ENCODE results near the gene MOGAT2. TPM values are rescaled to one million over a fixed set of nuclear protein-coding genes. Genes with fewer than 3 reads are reported as not detected.

The MOGAT2 gene
- not detected for total RNA-seq
- not detected for polyA plus RNA-seq (ENCODE audit: insufficient read length in 6 of 6)
- long read RNA-seq, donor 1, partial matches to known transcripts = 0 of 1 reads
- long read RNA-seq, donor 1, other reads (novel, unspliced or antisense) = 0 of 1 reads
- long read RNA-seq, donor 2, partial matches to known transcripts = 0 of 1 reads
- long read RNA-seq, donor 2, other reads (novel, unspliced or antisense) = 0 of 1 reads
- long read RNA-seq, donor 3 = 0 reads
- long read RNA-seq, donor 4 = 0 reads
- long read RNA-seq, donor 5 = 0 reads
- long read RNA-seq, donor 6 = 0 reads
- long read RNA-seq, donor 7 = 0 reads
- long read RNA-seq, donor 8 = 0 reads
- long read RNA-seq, donor 9 = 0 reads
- long read RNA-seq, donor 10 = 0 reads
- long read RNA-seq, donor 11 = 0 reads
- long read RNA-seq, donor 12 = 0 reads

GRCh38 chr11:75717608-75718418 lies at the start of gene MOGAT2:
Gene MOGAT2, plus strand, starts transcription at chr11:75717838. Its CDS starts 51 bp downstream, at chr11:75717889.
- no peaks in the 10 kb centered on the region for H3K36me3 ChIP-seq
- TF ChIP-seq, protein P1, sequence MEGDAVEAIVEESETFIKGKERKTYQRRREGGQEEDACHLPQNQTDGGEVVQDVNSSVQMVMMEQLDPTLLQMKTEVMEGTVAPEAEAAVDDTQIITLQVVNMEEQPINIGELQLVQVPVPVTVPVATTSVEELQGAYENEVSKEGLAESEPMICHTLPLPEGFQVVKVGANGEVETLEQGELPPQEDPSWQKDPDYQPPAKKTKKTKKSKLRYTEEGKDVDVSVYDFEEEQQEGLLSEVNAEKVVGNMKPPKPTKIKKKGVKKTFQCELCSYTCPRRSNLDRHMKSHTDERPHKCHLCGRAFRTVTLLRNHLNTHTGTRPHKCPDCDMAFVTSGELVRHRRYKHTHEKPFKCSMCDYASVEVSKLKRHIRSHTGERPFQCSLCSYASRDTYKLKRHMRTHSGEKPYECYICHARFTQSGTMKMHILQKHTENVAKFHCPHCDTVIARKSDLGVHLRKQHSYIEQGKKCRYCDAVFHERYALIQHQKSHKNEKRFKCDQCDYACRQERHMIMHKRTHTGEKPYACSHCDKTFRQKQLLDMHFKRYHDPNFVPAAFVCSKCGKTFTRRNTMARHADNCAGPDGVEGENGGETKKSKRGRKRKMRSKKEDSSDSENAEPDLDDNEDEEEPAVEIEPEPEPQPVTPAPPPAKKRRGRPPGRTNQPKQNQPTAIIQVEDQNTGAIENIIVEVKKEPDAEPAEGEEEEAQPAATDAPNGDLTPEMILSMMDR (IDR thresholded peaks at IDR 0.05) = no peak
- peak in 1 of 4 donors; percentile 50 for DNase-seq
- no peaks in the 10 kb centered on the region for H3K9me3 ChIP-seq
- no peak for ATAC-seq
- H3K4me3 ChIP-seq = no peak within 1 kb of the TSS
- H3K27ac ChIP-seq = no peak within 1 kb of the TSS
- no peaks in the 10 kb centered on the region for H3K4me1 ChIP-seq
- intact Hi-C loops (cut with DNase I) = no loop called here
- no peaks in the 10 kb centered on the region for H3K27me3 ChIP-seq

DNA sequence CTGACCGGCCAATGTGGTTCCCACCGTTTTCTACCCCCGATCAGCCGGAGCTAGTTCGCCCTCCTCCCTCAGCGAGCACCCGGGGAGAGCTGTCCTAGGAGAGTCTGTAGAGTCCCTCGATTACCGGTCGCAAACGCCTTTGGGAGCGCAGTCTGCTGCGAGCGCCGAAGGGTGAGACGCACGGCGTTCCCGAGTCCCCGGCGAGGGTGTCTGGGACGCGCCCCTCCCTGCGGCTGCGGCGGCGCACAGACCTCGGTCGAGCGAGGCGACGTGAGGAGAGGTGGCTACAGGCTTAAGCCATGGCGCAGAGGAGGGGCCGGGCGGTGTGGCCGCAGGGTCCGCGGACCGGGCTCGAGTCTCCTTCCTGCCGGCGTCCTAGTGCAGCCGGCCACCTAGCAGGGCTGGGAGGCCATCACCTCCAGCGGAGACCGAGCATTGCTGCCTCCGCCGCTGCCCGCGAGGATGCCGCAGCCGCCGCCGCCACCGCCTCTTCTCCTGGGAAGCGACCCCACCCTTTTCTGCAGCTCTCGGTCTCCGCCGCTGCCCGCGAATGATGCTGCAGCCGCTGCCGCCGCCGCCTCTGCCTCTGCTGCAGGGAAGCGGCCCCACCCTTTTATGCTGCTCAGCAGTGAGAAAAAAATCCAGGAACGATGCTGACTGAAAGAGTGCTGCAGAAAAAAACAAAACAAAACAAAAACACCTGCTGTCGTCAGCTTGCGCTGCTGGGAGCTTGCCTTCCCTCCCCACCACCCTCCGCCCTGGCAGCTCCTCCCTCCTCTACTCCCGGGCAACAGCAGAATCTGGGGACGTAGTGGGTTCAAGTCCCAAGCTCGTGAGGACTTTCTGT lies 49.0 kb upstream of the MOGAT2 start, which contains the start of gene MAP6:
TSS of gene MAP6 (minus strand) at position 588 of the 847 bp plus-strand sequence. CDS start 669 bp downstream, outside the sequence.
- H3K4me1 ChIP-seq = peaks cover 10 to 26% of the 10 kb centered on the region in 2 donors
- no peaks in the 10 kb centered on the region for H3K9me3 ChIP-seq
- H3K36me3 ChIP-seq = no peaks in the 10 kb centered on the region
- H3K4me3 ChIP-seq = peak within 1 kb of the TSS; percentile 40 to 44
- DNase-seq = peak in 3 of 4 donors; percentile 14 to 81 (median 17)
- peak; percentile 38 for ATAC-seq
- intact Hi-C loops (cut with DNase I) = no loop called here
- TF ChIP-seq, protein P1 (IDR thresholded peaks at IDR 0.05) = no peak
- H3K27me3 ChIP-seq = peaks cover 31 to 86% of the 10 kb centered on the region in 2 donors
- H3K27ac ChIP-seq = no peak within 1 kb of the TSS

DNA sequence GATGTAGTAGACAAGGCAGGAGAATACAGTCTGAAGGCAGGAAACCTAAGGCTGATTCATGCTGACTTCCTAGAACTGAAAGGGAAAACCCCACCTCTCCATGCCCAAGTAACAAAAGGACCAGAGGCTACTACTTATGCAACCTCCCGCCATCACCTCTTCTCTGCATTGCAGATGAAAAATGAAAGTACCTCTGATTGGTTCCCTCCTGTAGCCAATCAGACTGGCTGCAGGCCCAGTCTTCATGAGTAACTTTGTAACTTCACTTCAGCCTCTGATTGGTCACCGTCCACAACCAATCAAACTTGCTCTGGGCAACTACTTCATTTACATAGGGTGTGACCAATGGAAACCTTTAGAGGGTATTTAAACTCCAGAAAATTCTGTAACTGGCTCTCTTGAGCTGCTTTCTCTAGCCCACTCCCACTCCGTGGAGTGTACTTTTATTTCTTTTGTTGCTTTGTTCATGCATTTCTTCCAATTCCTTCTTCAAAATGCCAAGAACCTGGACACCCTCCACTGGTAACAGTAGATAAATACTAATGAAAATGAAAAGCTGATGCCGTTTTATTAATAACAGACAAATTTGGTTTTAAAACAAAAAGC lies 43.6 kb upstream of the MOGAT2 start:
- TF ChIP-seq, protein P1 (IDR thresholded peaks at IDR 0.05) = no peak
- Histone ChIP-seq H3K27ac (no peak overlapping the region), H3K36me3 (no peaks in the 10 kb centered on the region), H3K4me3 (no peak overlapping the region), H3K27me3 (peaks cover 20 to 45% of the 10 kb centered on the region in 2 donors), H3K9me3 (no peaks in the 10 kb centered on the region), H3K4me1 (peaks cover 0 to under 1% of the 10 kb centered on the region in 2 donors)
- no peak for DNase-seq
- intact Hi-C loops (cut with DNase I) = no loop called here
- no peak for ATAC-seq

- no peak overlapping the region for H3K27ac ChIP-seq
- DNase-seq (no peak), ATAC-seq (no peak)
- TF ChIP-seq, protein P1 (IDR thresholded peaks at IDR 0.05) = no peak
- intact Hi-C loops (cut with DNase I) = no loop called here
- H3K27me3 ChIP-seq = peaks cover 4 to 21% of the 10 kb centered on the region in 2 donors
- no peaks in the 10 kb centered on the region for H3K36me3 ChIP-seq
- H3K4me1 ChIP-seq = no peaks in the 10 kb centered on the region
- no peak overlapping the region for H3K4me3 ChIP-seq
- H3K9me3 ChIP-seq = no peaks in the 10 kb centered on the region
Observed at GRCh38 chr11:75677275-75677674, 40.4 kb upstream of the MOGAT2 start.
